HG03196 (cell line): Measurements from ENCODE around the gene BABAM1.
"Not testable (repeated sequence)": the region's sequence is repeated elsewhere in the genome, so short reads cannot be mapped to it uniquely, and the experiment has no call there.

ENCODE experiments used
- ATAC-seq: cut with Tn5 transposase; IDR thresholded peaks from one replicate; pipeline ENCODE4 v1.9.1; 2021; ENCODE audit not compliant: unreplicated experiment

The BABAM1 gene

GRCh38 chr19:17266589-17266974, 661 bp upstream of the BABAM1 start:
- peak; percentile 16 for ATAC-seq

- no peak for ATAC-seq
Measured at GRCh38 chr19:17268754-17269153, 1.5 kb downstream of the BABAM1 start.

GRCh38 chr19:17274892-17275291, 7.6 kb downstream of the BABAM1 start:
- not testable (repeated sequence) for ATAC-seq

- no peak for ATAC-seq
Measured at GRCh38 chr19:17275441-17276175, 8.4 kb downstream of the BABAM1 start.

GRCh38 chr19:17279436-17279835, 12.2 kb downstream of the BABAM1 start:
- no peak for ATAC-seq

- no peak for ATAC-seq
Measured at GRCh38 chr19:17281391-17282304, 14.4 kb downstream of the BABAM1 start, which contains the start of gene ANKLE1. Gene ANKLE1, plus strand, starts transcription at chr19:17281901. Its CDS starts 20 bp downstream, at chr19:17281921.

- ATAC-seq, result peak; percentile 68
Measured at GRCh38 chr19:17282488-17283125, 15.4 kb downstream of the BABAM1 start.

- ATAC-seq, result no peak
Measured at GRCh38 chr19:17283504-17283996, 16.3 kb downstream of the BABAM1 start.

- ATAC-seq, result no peak
Measured at GRCh38 chr19:17285415-17286135, 18.3 kb downstream of the BABAM1 start.

GRCh38 chr19:17286263-17286662, 19.0 kb downstream of the BABAM1 start:
- ATAC-seq, result no peak

GRCh38 chr19:17286752-17287151, 19.5 kb downstream of the BABAM1 start:
- ATAC-seq, result no peak

GRCh38 chr19:17289489-17289888, 22.2 kb downstream of the BABAM1 start:
- ATAC-seq, result no peak

- peak; percentile 76 for ATAC-seq
Measured at GRCh38 chr19:17292301-17293074, 25.2 kb downstream of the BABAM1 start.

- no peak for ATAC-seq
Measured at GRCh38 chr19:17293605-17294004, 26.4 kb downstream of the BABAM1 start.

- no peak for ATAC-seq
Measured at GRCh38 chr19:17294051-17294891, 27.0 kb downstream of the BABAM1 start.

- not testable (repeated sequence) for ATAC-seq
Measured at GRCh38 chr19:17295551-17295950, 28.3 kb downstream of the BABAM1 start.

- ATAC-seq, result no peak
Measured at GRCh38 chr19:17296273-17296672, 29.0 kb downstream of the BABAM1 start.

GRCh38 chr19:17296976-17297375, 29.7 kb downstream of the BABAM1 start:
- ATAC-seq, result no peak
